IPS-NIHi11 (cell line): ENCODE results near the gene CHCHD6.
A peak's percentile ranks its signal among the peaks of the same experiment; 100 is the strongest.
"Not testable (repeated sequence)": the region's sequence is repeated elsewhere in the genome, so short reads cannot be mapped to it uniquely, and the experiment has no call there.

Experiments used
- DNase-seq: peaks from one replicate; pipeline ENCODE4 v3.0.0; 2012; ENCODE audit warnings: mixed read lengths, low spot score

The CHCHD6 gene

DNA sequence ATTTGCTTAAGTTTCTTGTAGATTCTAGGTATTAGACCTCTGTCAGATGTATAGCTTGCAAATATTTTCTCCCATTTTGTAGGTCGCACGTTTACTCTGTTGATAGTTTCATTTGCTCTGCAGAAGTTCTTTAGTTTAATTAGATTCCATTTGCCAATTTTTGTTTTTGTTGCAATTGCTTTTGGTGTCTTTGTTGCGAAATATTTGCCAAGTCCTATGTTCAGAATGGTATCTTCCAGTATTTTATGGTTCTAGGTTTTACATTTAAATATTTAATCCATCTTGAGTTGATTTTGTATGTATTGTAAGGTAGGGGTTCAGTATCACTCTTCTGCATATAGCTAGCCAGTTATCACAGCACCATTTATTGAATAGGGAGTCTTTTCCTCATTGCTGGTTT lies 64.9 kb downstream of the CHCHD6 start:
- DNase-seq = no peak

DNA sequence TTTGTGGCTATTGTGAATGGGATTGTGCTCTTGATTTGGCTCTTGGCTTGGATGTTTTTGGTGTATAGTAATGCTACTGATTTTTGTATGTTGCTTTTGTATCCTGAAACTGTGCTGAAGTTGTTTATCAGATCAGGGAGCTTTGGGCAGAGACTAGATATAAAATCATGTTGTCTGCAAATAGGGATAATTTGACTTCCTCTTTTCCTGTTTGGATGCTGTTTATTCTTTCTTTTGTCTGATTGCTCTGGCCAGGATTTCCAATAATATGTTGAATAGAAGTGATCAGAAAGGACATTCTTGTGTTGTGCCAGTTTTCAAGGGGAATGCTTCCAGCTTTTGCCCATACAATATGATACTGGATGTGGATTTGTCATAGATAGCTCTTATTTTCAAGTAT lies 66.1 kb downstream of the CHCHD6 start:
- DNase-seq = no peak

DNA sequence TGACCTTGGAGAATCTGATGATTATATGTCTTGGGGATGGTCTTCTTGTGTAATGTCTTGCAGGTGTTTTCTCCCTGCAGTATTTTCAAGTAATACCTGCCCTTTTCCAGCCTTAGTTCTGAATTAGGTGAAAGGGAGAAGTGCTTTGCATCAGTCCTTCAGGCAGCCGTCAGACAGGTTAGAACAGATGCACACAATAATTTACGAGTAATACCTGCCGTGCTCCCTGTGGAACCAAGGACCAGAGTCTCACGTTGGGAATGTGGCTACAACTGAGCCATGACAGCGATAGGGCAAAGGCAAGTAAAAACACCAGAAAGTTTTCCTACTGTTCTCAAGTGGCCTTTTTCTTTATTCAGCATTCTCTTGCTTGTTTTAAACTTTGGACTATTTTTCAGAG lies 69.1 kb downstream of the CHCHD6 start:
- DNase-seq = no peak

DNA sequence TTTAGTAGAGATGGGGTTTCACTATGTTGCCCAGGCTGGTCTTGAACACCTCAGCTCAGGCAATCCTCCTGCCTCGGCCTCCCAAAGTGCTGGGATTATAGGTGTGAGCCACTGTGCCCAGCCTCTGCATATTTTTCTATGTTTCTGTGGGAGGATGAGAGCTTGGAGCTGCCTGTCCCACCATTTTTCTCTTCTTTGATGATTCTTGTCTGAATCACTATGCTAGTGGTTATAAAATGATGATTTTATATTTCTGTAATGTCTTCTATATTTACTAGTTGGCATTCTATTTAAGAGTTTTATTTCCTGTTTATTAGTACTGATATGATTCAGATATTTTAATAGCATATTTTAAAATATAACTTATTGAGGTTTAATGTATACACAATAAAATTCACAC lies 69.7 kb downstream of the CHCHD6 start:
- DNase-seq = no peak

DNA sequence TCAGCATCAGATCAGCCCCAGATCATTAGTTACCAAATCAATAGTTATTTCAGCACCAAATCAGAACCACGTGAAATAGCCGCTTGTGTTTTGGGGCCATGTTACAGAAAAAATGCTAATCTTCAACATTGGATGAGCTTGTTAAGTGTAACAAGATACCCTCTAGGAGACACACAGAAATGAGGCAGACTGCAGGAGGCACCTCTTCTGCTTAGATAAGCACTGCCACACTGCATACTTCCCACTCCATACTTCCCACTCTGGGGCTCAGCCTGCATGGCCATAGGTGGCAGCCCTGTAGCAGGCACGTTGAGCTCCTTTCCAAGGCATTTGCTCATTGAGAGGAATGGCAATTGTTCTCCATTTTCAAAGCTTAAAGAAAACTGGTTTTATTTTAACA lies 73.3 kb downstream of the CHCHD6 start:
- no peak for DNase-seq

DNA sequence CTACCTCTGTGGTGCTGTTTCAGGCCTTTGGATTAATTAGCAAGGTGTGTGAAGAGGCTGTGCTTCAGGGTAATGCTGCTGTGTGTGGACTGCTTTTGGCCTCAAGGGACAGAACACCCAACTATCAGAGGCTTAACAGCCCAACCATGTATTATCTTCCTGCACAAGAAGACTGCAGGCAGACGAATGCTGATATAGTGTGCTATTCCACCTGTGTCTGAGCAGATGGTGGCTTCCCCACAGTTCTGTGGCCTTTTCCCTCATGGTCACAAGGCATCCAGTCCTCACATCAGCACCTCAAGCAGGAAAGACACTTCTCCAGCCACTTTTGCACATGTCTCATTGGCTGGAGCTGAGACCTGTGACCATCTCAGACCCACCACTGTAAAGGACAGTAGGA lies 76.6 kb downstream of the CHCHD6 start:
- no peak for DNase-seq

DNA sequence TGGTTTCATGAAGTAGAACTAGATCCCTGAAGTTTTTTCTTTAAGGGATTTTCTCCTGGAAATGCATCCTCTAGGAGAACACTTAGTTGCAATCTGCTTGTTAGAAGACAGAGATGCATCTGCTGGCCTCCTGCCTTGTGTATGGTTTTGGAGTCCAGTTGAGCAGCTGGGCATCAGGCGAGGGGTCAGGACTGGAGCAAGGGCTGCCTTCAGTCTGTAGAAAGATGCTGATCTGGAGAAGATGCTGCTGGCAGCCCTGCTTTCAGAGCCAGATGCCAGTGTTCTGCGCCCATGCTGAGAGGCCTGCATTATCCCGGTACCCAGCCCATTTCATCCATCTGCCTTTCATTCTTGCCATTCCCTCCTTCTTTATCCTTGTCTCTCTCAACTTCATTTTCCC lies 77.4 kb downstream of the CHCHD6 start:
- DNase-seq = no peak

DNA sequence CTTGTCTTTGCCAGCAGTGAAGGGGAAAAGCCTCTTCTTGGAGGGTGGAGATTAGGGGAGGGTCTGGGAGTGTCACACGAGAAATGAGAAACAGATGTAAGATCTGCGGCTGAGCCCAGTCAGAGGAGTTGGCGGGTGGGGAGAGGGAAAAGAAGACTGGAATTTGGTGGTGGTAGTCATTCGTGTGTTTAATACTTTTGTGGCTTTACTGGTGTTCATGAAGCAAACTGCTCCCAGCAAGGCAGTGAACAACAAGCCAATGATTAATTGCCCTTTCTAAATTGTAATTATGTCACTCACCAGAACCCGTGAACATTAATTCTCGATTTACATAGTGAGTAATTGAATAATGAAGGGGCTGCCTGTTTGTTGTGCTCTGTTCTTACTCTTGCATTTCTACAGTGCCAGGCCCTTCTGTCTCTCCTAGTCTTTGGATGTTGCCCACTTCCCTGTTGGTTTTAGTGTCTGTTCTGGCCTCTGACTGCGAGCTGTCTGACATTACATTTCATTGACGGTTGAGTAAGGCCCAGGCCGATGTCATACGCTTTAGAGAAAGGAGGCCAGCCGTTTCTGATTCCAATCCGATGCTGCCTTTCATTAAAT lies 78.0 kb downstream of the CHCHD6 start:
- DNase-seq = no peak

DNA sequence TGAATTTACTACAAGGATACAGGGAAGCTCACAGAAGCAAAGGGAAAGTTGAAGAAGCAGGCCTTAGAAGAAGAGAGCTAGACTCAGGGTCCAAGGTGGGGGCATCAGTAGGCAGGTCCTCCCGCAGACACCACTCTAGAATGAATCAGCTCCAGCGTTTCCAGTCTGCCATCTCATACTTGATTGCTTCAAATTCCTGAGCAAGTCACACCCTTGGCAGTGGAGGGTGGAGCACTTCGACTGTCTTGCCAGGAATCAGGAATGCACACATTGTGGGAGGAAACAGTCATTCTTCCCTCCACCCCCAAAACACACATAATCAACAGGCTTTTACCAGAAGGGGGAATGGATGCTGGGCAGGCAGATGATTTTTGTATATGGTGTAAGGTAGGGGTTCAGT lies 78.5 kb downstream of the CHCHD6 start:
- DNase-seq = peak; percentile 46

DNA sequence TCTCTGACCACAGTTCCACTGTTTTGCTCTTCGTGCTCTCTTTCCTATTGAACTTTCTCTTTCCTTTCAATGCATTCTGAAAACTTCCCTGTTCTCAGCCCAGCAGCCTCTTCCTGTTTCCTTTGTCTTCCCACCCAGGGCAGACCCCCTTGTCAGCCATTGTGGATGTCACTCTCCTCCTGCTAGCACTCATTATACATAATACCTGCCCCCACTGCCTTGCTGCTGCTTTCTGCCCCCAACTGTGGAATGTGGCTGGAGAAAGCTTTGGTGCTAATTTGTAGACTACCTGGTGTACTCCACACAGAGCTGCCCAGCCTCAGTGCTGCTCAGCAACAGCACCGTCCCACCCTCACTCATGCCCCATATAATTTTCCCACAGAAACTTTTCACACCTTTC lies 80.2 kb downstream of the CHCHD6 start:
- peak; percentile 79 for DNase-seq

DNA sequence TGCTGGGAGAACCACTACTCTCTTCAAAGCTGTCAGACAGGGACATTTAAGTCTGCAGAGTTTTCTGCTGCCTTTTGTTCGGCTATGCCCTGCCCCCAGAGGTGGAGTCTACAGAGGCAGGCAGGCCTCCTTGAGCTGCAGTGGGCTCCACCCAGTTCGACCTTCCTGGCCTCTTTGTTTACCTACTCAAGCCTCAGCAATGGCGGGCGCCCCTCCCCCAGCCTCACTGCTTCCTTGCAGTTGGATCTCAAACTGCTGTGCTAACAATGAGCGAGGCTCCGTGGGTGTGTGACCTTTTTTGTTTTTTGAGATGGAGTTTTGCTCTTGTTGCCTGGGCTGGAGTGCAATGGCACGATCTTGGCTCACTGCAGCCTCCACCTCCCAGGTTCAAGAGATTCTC lies 87.3 kb downstream of the CHCHD6 start:
- not testable (repeated sequence) for DNase-seq

DNA sequence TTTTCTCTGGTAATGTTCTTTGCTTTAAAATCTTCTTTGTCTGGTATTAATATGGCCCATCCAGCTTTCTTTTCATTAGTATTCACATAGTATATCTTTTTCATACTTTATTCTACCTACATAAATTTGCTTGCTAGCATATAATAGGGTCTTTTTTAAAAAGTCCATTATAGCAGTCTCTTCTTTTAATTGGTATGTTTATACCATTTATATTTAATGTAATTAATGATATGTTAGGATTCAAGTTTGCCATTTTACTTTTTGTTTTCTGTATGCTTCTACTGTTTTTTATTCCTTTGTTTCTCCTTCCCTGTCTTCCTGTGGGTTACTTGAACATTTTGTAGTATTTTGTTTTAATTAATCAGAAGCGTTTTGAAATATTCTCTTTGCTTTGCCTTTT lies 89.0 kb downstream of the CHCHD6 start:
- DNase-seq = no peak

DNA sequence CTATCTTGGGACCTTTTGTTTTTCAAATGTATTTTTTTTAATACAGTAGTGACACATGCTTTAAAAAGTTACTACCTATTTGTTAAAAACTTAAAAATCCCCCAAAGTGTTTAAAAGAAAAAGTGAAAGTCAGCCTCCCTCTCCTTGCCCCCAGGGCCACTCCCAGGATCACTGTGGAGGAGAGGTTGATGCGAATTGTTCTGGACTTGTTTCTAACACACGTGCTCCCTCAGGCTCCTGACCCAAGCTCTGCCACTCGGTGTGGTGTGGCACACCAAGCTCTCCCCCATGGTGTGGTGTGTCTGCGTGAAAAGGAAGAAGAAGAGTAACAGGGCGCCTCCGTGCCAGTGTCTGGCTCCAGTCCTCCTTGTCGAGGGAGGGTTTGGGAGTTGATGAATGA lies 93.5 kb downstream of the CHCHD6 start:
- DNase-seq = no peak

DNA sequence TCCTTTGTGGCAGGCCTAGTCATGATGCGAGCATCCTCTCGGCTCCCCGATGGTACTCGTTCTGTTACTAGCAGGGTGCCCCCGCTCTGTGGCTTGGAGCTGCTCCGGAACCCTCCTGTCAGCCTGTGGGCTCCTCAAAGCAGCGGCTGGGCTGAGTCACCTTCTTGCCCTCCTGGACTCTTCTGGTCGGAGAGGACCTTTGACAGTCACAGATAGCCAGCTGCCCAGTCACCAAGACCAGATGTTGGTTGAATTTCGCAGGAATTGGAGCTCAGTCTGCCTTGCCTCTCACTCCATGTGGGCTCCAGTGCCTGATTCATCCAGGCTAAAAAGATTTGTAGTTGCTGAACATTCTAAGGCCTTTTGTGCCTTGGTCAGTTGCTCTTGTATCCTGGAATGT lies 94.5 kb downstream of the CHCHD6 start:
- no peak for DNase-seq

DNA sequence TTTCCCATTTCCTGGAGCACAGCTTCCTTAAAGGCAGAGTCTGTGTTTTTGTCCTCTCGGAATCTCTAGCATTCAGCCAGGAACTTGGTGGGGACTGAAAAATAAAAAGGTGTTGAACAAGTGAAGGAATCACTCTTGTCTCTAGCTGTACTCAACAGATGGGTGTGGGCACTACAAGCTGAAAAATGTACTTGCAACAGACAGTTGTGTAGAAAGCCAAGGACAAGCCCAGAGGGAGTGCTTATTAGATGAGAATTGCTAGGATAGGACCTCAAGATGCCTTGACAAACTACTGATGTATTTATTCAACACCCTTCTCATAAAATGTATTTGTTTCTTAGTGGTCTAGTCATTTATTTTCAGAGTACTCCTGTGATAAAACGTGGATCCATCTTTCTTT lies 95.1 kb downstream of the CHCHD6 start:
- DNase-seq = no peak

DNA sequence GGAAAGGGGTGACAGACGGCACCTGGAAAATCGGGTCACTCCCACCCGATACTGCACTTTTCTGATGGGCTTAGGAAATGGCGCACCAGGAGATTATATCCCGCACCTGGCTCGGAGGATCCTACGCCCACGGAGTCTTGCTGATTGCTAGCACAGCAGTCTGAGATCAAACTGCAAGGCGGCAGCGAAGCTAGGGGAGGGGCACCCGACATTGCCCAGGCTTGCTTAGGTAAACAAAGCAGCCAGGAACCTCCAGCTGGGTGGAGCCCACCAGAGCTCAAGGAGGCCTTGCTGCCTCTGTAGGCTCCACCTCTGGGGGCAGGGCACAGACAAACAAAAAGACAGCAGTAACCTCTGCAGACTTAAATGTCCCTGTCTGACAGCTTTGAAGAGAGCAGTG lies 97.3 kb downstream of the CHCHD6 start:
- DNase-seq = not testable (repeated sequence)

DNA sequence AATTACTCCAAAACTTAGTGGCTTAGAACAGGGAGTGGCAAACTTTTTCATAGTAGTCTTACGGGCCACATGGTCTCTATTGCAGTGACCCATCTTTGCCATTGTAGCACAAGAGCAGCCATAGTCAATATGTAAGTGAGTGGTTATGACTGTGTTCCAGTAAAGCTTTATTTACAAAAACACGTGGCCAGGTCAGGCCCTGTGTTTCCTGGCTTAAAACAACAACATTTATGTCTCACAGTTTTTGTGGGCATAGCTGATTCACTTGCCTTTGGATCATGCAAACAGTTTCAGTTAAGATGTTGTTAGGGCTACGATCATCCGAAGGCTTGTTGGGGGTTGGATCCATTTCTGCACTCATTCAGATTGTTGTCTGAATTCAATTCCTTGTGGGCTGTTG lies 103.8 kb downstream of the CHCHD6 start:
- no peak for DNase-seq

DNA sequence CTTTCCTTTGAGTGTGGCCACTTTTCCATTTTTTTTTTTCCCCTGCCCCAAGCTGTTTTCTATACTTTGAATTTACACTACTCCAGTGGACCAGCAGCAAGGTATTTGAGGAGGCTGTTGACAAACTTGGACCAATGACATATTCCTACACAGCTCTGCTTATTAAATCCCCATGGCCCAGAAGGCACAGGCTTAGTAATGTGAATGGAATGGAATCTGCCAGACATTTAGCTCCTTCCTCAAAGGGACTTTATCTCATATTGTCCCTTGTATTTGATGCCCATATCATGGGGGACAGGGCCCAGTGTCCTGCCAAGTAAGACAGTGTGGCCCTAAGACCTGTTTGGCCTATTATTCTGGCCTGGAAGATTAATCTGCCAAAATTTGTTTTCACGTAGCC lies 107.5 kb downstream of the CHCHD6 start:
- DNase-seq = no peak

DNA sequence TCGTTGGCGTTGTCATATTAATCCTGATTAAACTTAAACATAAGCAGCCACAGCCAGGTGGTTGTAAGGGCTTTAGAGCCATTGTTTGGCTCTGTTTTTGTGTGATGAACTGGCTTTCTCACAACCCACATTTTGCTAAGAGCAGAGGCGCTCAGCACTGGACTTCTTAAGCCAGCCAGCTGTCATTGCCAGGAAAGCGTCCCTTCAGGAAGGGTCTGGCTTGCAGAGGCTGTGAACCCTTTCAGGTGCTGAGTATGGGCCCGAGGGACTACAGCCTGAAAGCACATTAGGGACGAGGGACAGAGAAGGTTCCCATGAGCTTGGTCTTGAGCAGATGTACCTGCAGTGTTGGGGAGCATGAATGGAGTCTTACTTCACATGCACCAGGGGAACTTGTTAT lies 112.3 kb downstream of the CHCHD6 start:
- no peak for DNase-seq

DNA sequence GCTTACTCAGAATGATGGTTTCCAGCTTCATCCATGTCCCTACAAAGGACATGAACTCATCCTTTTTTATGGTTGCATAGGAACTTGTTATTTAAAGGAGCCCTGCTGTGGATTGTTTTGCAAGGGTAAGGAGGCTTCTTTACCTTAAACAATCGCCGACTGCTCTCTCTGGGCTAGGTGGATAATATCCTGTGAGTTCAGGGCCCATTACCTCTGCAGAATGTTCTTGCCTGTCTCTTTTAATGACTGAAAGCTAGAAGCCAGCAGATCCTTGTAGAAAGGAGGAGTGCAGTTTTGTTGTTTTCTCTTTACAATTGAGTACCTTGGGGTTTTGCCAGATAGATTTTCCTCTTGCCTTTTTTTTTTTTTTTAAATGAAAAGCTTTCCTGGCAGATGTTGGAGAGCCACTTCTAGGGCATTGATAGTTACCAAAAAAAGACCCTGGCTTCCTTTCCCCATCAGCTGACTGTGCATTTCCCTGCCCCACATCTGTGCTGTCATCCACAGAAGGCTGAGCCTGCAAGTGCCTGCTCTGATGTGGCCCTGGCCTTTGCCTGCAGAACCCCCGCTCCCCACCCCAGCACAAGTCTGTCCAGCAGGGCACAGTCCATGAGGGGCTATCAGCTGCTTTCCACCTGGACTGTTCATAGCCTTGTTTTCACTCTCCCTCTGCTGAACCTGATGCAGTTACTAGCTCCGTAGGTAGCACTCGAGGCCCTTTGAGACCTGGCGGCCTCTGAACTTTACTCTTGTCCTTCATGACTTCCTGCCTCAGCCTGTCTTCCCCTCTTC lies 113.1 kb downstream of the CHCHD6 start:
- DNase-seq = no peak

DNA sequence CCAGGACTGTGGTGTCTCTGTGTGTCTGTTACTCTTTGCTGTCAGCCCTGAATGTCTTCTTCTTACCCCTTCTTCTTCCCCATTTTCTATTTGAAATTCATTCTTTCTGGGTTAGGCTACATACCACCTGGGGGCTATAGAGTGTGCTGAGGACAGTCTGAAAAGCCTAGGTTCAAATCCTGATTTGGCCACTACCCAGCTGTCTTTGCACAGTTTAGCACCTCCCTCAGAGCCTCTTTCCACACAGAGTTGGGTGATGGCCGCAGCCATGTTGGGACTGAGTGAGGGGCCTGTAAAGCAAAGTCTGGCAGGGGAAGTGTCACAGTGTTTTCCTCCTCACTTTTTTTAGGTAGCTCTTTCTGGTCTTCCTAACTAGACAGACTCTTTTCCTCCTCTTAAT lies 113.7 kb downstream of the CHCHD6 start:
- DNase-seq = no peak

DNA sequence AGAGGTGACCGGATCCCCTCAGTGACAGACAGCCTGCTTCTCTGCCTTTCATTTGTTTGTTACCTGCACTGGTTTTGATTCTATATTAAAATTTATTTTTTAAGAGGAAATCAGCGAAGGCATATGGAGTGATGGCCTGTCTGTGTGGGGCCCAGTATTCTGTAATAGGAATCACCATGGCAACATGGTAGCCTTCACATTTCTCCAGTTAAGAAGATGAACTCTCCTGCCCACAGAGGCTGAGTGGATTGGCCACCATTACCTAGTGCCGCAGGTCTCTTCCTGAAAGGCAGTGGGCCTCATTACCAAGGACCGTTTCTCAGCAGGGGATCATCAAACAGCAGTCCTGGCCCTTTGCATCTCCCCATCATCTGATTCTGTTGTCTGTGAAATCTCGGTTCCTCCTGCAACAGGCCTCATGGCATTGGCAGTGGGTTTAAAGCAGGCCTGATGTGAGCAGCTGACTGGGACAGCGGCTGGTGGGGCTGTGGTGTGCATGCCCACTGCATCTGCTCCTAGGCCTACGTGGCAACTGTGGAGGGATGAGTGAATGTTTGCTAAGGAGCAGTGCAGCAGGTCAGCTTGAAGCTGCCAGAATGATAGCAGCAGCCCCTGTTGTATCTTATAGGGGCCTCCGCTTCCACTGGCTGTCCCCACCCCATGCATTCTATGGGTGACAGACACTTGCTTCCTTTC lies 114.5 kb downstream of the CHCHD6 start:
- no peak for DNase-seq

DNA sequence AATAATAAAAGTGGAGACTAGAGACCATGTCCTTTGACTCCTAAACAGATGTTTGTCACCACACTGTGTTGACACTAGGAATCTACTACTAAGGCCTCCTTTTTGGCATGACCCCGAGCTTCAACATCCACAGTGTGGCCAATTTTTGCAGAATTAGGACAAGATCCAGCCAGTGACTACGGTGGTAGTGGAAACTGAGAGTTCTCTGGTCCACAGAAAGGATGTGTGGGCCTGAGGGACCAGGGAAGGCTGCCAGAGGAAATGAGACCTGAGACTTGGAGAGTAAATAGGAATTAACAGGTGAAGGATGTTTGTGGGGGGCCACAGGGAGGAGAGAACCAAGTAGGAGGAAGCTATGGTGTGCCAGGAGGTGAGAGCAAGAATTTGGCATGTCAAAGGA lies 122.7 kb downstream of the CHCHD6 start:
- no peak for DNase-seq

DNA sequence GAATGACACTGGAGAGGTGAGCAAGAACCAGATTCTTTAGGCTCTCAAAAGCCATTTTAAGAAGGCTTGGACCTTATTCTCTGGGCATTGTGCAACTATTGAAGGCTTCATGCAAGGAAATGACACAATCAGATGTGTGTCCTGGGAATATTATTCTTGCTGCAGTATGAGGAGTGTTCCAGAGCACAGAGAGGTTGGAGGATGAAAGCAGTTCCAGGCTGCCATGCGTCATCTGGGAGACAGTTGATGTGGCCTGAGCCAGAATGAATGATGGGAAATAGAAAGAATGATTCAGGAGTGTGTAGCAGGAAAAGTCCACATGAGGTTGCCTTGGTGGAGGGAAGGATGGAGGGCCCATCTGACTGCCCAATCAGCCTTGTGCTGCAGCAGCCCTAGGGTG lies 123.1 kb downstream of the CHCHD6 start:
- DNase-seq = no peak
